DND-41 (cell line): ENCODE results near the gene STAB2.

Experiments
- ATAC-seq: fragments of 200-7000 bp; cut with Tn5 transposase; 3 replicates; pipeline ENCODE4 v1.9.1; 2021; ENCODE audit warnings: low read depth; ENCODE audit not compliant: insufficient read depth
- DNase-seq: peaks from one replicate; pipeline ENCODE4 v3.0.0-alpha.2; 2020
- H2AFZ ChIP-seq: 2 replicates; pipeline ENCODE4 v1.6.0; 2012; ENCODE audit warnings: low read depth, low read length
- H3K27ac ChIP-seq: 2 replicates; pipeline ENCODE4 v1.5.1; 2012; ENCODE audit warnings: low read length, inconsistent platforms
- H3K27me3 ChIP-seq: fragments of 200-600 bp; sonication (generic); 2 replicates; pipeline ENCODE4 v1.6.0; 2012; ENCODE audit warnings: low read length, mild to moderate bottlenecking, inconsistent platforms; ENCODE audit not compliant: insufficient read depth, poor library complexity
- H3K36me3 ChIP-seq: 2 replicates; pipeline ENCODE4 v1.5.1; 2012; ENCODE audit warnings: low read length, inconsistent platforms; ENCODE audit not compliant: insufficient read depth
- H3K4me1 ChIP-seq: 2 replicates; pipeline ENCODE4 v1.5.1; 2012; ENCODE audit warnings: mild to moderate bottlenecking, low read length; ENCODE audit not compliant: insufficient read depth
- H3K4me2 ChIP-seq: 2 replicates; pipeline ENCODE4 v1.6.0; 2012; ENCODE audit warnings: mild to moderate bottlenecking, moderate library complexity, low read length, inconsistent platforms; ENCODE audit not compliant: insufficient read depth
- H3K4me3 ChIP-seq, 2 experiments: fragments of 200-600 bp in 1 of 2; shearing (Covaris generic) in 1 of 2; 2 replicates each; pipeline ENCODE4 v1.5.1; 2012 to 2016; ENCODE audit warnings: inconsistent platforms in 2 of 2, low read length in 2 of 2, mild to moderate bottlenecking in 2 of 2, low read depth in 1 of 2, moderate library complexity in 1 of 2
- H3K79me2 ChIP-seq: 2 replicates; pipeline ENCODE4 v1.6.0; 2012; ENCODE audit warnings: low read length, inconsistent platforms; ENCODE audit not compliant: insufficient read depth
- H3K9ac ChIP-seq: 2 replicates; pipeline ENCODE4 v1.6.0; 2012; ENCODE audit warnings: low read depth, mild to moderate bottlenecking, inconsistent platforms, low read length, moderate library complexity
- H3K9me3 ChIP-seq: 2 replicates; pipeline ENCODE4 v1.5.1; 2012; ENCODE audit warnings: low read length, moderate library complexity, mild to moderate bottlenecking, inconsistent platforms; ENCODE audit not compliant: insufficient read depth, severe bottlenecking
- H4K20me1 ChIP-seq: 2 replicates; pipeline ENCODE4 v1.6.0; 2012; ENCODE audit warnings: low read length; ENCODE audit not compliant: insufficient read depth
- CTCF ChIP-seq: IDR thresholded peaks from 2 replicates; pipeline ENCODE4 v1.5.1; 2012; ENCODE audit warnings: borderline replicate concordance, low read length, moderate library complexity, mild to moderate bottlenecking; ENCODE audit not compliant: poor library complexity, severe bottlenecking; ENCODE audit errors: extremely low read depth
- EZH2 ChIP-seq: IDR thresholded peaks from 3 replicates; pipeline ENCODE4 v1.6.1; 2012; ENCODE audit warnings: borderline replicate concordance, low read depth, mild to moderate bottlenecking, moderate library complexity, low read length, inconsistent platforms; ENCODE audit not compliant: severe bottlenecking

The STAB2 gene

DNA sequence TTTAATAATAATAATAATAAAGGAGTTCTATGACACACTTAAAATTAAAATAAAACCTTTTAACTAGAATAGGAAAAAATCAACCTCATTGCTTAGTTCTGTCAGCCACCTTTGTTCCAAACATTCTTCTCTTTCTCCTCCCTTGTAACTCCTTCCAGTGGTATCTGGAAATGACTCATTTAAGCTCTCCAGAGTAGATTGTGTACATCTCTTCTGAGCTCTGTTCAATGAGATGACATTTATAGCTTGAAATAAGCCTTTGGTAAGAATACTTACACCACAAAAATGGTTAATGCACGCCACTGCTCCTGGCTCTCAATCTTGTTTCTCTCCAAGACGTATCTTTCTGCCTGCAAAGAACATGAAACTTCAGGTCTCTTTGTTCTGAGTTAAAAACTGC, 70.3 kb downstream of the STAB2 start:
- no peak for TF ChIP-seq CTCF
- TF ChIP-seq EZH2, result no peak

DNA sequence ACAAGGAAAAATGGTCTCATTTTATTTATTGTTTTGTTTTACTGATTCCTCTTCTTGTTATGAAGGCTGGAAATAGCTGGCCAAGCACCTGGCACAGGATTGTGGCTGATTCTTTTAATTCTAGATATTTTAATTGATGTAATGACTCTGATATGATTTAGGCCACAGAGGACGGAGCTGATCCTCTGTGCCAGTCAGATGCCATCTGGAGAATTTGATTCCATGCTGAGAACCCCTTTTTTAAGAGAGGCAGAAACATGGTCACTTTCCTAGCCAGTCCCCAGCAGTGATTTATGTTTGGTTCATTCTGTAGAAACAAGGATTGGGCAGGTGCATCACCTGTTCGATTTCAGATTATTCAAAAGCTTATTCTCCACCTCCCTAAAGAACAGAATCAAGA, 77.6 kb downstream of the STAB2 start:
- Histone ChIP-seq H3K4me1 (no peaks in the 10 kb centered on the region), H3K9ac (no peak overlapping the region), H3K4me2 (no peak overlapping the region), H3K9me3 (no peaks in the 10 kb centered on the region), H3K27ac (no peak overlapping the region), H3K4me3 (no peak overlapping the region), H3K79me2 (no peaks in the 10 kb centered on the region), H3K36me3 (no peaks in the 10 kb centered on the region), H3K27me3 (peaks cover 16% of the 10 kb centered on the region), H4K20me1 (no peaks in the 10 kb centered on the region), H2AFZ (no peak overlapping the region)
- TF ChIP-seq CTCF (no peak), EZH2 (no peak)
- ATAC-seq, result no peak
- no peak for DNase-seq

More for the DNA sequence above, 70.3 kb downstream of the STAB2 start:
- no peaks in the 10 kb centered on the region for H3K79me2 ChIP-seq
- no peaks in the 10 kb centered on the region for H3K9me3 ChIP-seq
- no peaks in the 10 kb centered on the region for H4K20me1 ChIP-seq
- H3K27ac ChIP-seq, result no peak overlapping the region
- no peaks in the 10 kb centered on the region for H3K36me3 ChIP-seq
- H3K4me2 ChIP-seq, result no peak overlapping the region
- H3K9ac ChIP-seq, result no peak overlapping the region
- ATAC-seq (no peak), DNase-seq (no peak)
- H3K4me3 ChIP-seq, result no peak overlapping the region
- H3K4me1 ChIP-seq, result no peaks in the 10 kb centered on the region
- H2AFZ ChIP-seq, result no peak overlapping the region
- peaks cover 7% of the 10 kb centered on the region for H3K27me3 ChIP-seq

GRCh38 chr12:103665971-103666370, 78.9 kb downstream of the STAB2 start:
- H3K9me3 ChIP-seq, result no peaks in the 10 kb centered on the region
- no peak overlapping the region for H3K4me2 ChIP-seq
- no peaks in the 10 kb centered on the region for H3K4me1 ChIP-seq
- DNase-seq (no peak), ATAC-seq (no peak)
- no peak overlapping the region for H3K27ac ChIP-seq
- peaks cover 16% of the 10 kb centered on the region for H3K27me3 ChIP-seq
- no peak overlapping the region for H2AFZ ChIP-seq
- no peak overlapping the region for H3K9ac ChIP-seq
- TF ChIP-seq CTCF (no peak), EZH2 (no peak)
- H4K20me1 ChIP-seq, result no peaks in the 10 kb centered on the region
- H3K79me2 ChIP-seq, result no peaks in the 10 kb centered on the region
- H3K4me3 ChIP-seq, result no peak overlapping the region
- no peaks in the 10 kb centered on the region for H3K36me3 ChIP-seq

GRCh38 chr12:103667125-103667524, 80.1 kb downstream of the STAB2 start:
- DNase-seq (no peak), ATAC-seq (no peak)
- no peak overlapping the region for H3K9ac ChIP-seq
- H3K27me3 ChIP-seq, result peaks cover 22% of the 10 kb centered on the region
- no peak for TF ChIP-seq EZH2
- TF ChIP-seq CTCF, result no peak
- H3K36me3 ChIP-seq, result no peaks in the 10 kb centered on the region
- H3K4me2 ChIP-seq, result no peak overlapping the region
- no peak overlapping the region for H3K27ac ChIP-seq
- H3K4me1 ChIP-seq, result no peaks in the 10 kb centered on the region
- no peak overlapping the region for H2AFZ ChIP-seq
- H3K9me3 ChIP-seq, result no peaks in the 10 kb centered on the region
- no peaks in the 10 kb centered on the region for H4K20me1 ChIP-seq
- no peak overlapping the region for H3K4me3 ChIP-seq
- H3K79me2 ChIP-seq, result no peaks in the 10 kb centered on the region
